ENCODE measurements around the gene P3H4. TPM values are rescaled to one million over a fixed set of nuclear protein-coding genes. Genes with fewer than 3 reads are reported as not detected.

Gene P3H4
- polyA plus RNA-seq, 1 donor from 2014 or later: 17.8 TPM

DNA sequence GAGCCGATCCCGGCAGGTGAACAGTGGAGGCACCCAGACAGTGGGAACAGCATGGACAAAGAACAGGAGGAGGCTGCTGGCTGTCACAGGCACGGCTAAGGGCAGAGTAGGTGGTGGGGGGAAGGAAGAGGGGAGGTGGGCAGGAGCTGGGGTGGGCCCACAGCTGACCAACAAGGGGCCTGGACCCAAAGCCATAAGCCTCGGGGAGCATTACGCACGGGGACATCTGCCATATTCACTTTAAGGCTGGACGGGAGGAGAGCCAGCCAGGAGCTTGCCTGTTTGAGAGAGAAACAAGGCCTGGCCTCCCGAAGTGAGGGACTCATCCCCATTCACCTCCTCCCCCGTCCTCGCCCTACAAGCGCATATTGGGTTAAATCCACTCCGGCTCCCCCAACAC is 57.7 kb downstream of the P3H4 start:
- no peak overlapping the region for H3K4me3 ChIP-seq (ENCODE audit: low read length)
- no peaks in the 10 kb centered on the region for H3K79me2 ChIP-seq (replicated peaks; ENCODE audit: insufficient read depth, low read length)
- H3K27ac ChIP-seq (ENCODE audit: low read length): no peak overlapping the region
- H3F3A ChIP-seq (ENCODE audit: insufficient read depth, low read length, poor library complexity, severe bottlenecking): no peaks in the 10 kb centered on the region
- no peaks in the 10 kb centered on the region for H3K9me3 ChIP-seq (ENCODE audit: low read length)
- H3K36me3 ChIP-seq (ENCODE audit: insufficient read depth, low read length): no peaks in the 10 kb centered on the region
- H3K9ac ChIP-seq (ENCODE audit: low read length): no peak overlapping the region
- H2AFZ ChIP-seq (ENCODE audit: low read depth, low read length): no peak overlapping the region
- H4K20me1 ChIP-seq (ENCODE audit: insufficient read depth): no peaks in the 10 kb centered on the region
- H3K27me3 ChIP-seq (ENCODE audit: insufficient read depth, low read depth, low read length): no peaks in the 10 kb centered on the region
- H3K9me2 ChIP-seq (ENCODE audit: insufficient read depth, low read length): no peaks in the 10 kb centered on the region
- TF ChIP-seq POLR2AphosphoS5 (IDR thresholded peaks at IDR 0.05): no peak
- H3K4me2 ChIP-seq (ENCODE audit: low read length): no peak overlapping the region

Other genes with a start within 250 kb of the P3H4 start
- not detected in 2 replicates for gene KRT9, start 239.9 kb downstream of the P3H4 start, polyA plus RNA-seq
- gene KRT14, start 225.1 kb downstream of the P3H4 start, polyA plus RNA-seq: not detected in 2 replicates
- not detected in 2 replicates for gene KRT16, start 199.2 kb downstream of the P3H4 start, polyA plus RNA-seq
- gene KRT17, start 187.4 kb downstream of the P3H4 start, polyA plus RNA-seq: 0.78 TPM in 1 of 2 replicates, not detected in the other
- 257 and 258 TPM in 2 replicates for gene EIF1, start 123.1 kb downstream of the P3H4 start, polyA plus RNA-seq
- gene GAST, start 99.6 kb downstream of the P3H4 start, polyA plus RNA-seq: not detected in 2 replicates
- gene HAP1, start 77.3 kb downstream of the P3H4 start, polyA plus RNA-seq: 0.79 and 1.5 TPM in 2 replicates
- 46.1 and 82.2 TPM in 2 replicates for gene JUP, start 25.2 kb downstream of the P3H4 start, polyA plus RNA-seq
- 3.5 and 7.6 TPM in 2 replicates for gene FKBP10, start 1.1 kb upstream of the P3H4 start, polyA plus RNA-seq
- gene NT5C3B, start 24.3 kb upstream of the P3H4 start, polyA plus RNA-seq: 272 and 281 TPM in 2 replicates
- gene KLHL10, start 25.9 kb upstream of the P3H4 start, polyA plus RNA-seq: 0.22 TPM in 1 of 2 replicates, not detected in the other
- gene KLHL11, start 53.5 kb upstream of the P3H4 start, polyA plus RNA-seq: 30.3 and 31.1 TPM in 2 replicates
- 136 and 148 TPM in 2 replicates for gene ACLY, start 107.0 kb upstream of the P3H4 start, polyA plus RNA-seq
- gene ODAD4, start 118.7 kb upstream of the P3H4 start, polyA plus RNA-seq: 5.2 and 5.7 TPM in 2 replicates
- 27.7 and 29.6 TPM in 2 replicates for gene CNP, start 154.8 kb upstream of the P3H4 start, polyA plus RNA-seq
- 107 and 126 TPM in 2 replicates for gene DNAJC7, start 205.5 kb upstream of the P3H4 start, polyA plus RNA-seq
- gene NKIRAS2, start 208.1 kb upstream of the P3H4 start, polyA plus RNA-seq: 60.2 and 69.9 TPM in 2 replicates
- gene C17orf113, start 238.7 kb upstream of the P3H4 start, polyA plus RNA-seq: 3.0 and 5.2 TPM in 2 replicates